Thymus (tissue), 11 donors: Measurements from ENCODE around the gene MMP10. TPM values are rescaled to one million over a fixed set of nuclear protein-coding genes. Genes with fewer than 3 reads are reported as not detected.

ENCODE experiments used
- DNase-seq, 9 donors: peaks; one replicate each; pipeline ENCODE4 v3.0.0-alpha.2; 2013; ENCODE audit warnings: low spot score in 9 of 9, low read depth in 6 of 9, missing footprints in 1 of 9
- H3K27ac ChIP-seq, 2 donors: one replicate each; pipeline ENCODE4 v1.5.1; 2013; ENCODE audit warnings: control low read depth in 1 of 2, low read depth in 1 of 2, low read length in 1 of 2, mild to moderate bottlenecking in 1 of 2, moderate library complexity in 1 of 2
- H3K27me3 ChIP-seq, 2 donors: one replicate each; pipeline ENCODE4 v1.5.1; 2013; ENCODE audit warnings: low read length in 1 of 2; ENCODE audit not compliant: control insufficient read depth in 2 of 2, insufficient read depth in 1 of 2
- H3K36me3 ChIP-seq, 2 donors: one replicate each; pipeline ENCODE4 v1.5.1; 2013; ENCODE audit warnings: low read length in 1 of 2, mild to moderate bottlenecking in 1 of 2, moderate library complexity in 1 of 2; ENCODE audit not compliant: control insufficient read depth in 2 of 2, insufficient read depth in 2 of 2
- H3K4me1 ChIP-seq, 2 donors: one replicate each; pipeline ENCODE4 v1.5.1; 2013; ENCODE audit warnings: low read length in 2 of 2; ENCODE audit not compliant: control insufficient read depth in 2 of 2, insufficient read depth in 2 of 2
- H3K4me3 ChIP-seq, 2 donors: one replicate each; pipeline ENCODE4 v1.5.1; 2013; ENCODE audit warnings: low read length in 2 of 2, control low read depth in 1 of 2, mild to moderate bottlenecking in 1 of 2
- H3K9me3 ChIP-seq, 2 donors: one replicate each; pipeline ENCODE4 v1.5.1; 2013; ENCODE audit warnings: low read length in 1 of 2, mild to moderate bottlenecking in 1 of 2; ENCODE audit not compliant: control insufficient read depth in 2 of 2, insufficient read depth in 1 of 2
- polyA plus RNA-seq: library from polyadenylated mRNA; stranded (reverse); fragments of 200-250 nt; gene quantifications from one replicate; pipeline ENCODE4 v1.2.3, GENCODE V29; 2013
- total RNA-seq: library from RNA; stranded (reverse); fragments of 120-200 nt; gene quantifications from one replicate; pipeline ENCODE4 v1.2.4, GENCODE V29; 2013
- donor health status: healthy.

Gene MMP10
- total and polyA plus RNA-seq, 2 donors: 0.52 to 23.8 TPM

DNA sequence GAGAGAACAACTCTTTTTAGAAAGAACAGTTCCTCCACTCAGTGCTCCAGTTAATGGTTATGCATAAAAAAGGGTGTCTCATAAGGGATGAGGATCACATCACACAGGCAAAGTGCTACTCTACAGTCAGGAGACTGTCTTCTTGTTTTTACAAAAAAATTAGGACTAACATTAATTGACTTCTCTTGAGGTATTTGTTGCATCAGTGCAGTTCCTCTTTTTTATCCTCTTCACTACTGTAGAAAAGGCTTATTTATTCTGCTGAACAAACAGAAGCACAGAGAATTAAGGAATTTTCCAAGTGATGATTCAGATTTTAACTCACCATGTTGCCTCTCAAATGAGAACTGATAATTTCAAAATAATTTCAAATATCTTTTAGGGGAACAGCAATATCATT lies 57.6 kb downstream of the MMP10 start:
- Histone ChIP-seq H3K4me3 (no peak overlapping the region), H3K9me3 (no peaks in the 10 kb centered on the region), H3K27me3 (no peaks in the 10 kb centered on the region), H3K36me3 (no peaks in the 10 kb centered on the region), H3K27ac (no peak overlapping the region), H3K4me1 (no peaks in the 10 kb centered on the region)
- DNase-seq: no peak

Other genes starting within 250 kb of the MMP10 start
- gene MMP7, start 249.9 kb downstream of the MMP10 start, total RNA-seq: 3.3 TPM
- 35.2 TPM for gene MMP7, start 249.9 kb downstream of the MMP10 start, polyA plus RNA-seq
- gene MMP20, start 155.3 kb downstream of the MMP10 start, total RNA-seq: 0.14 TPM
- 0.23 TPM for gene MMP20, start 155.3 kb downstream of the MMP10 start, polyA plus RNA-seq
- gene MMP27, start 74.9 kb downstream of the MMP10 start, total RNA-seq: not detected
- gene MMP27, start 74.9 kb downstream of the MMP10 start, polyA plus RNA-seq: 0.09 TPM
- 2.0 TPM for gene MMP8, start 55.7 kb downstream of the MMP10 start, total RNA-seq
- gene MMP8, start 55.7 kb downstream of the MMP10 start, polyA plus RNA-seq: 2.4 TPM
- gene MMP1, start 17.5 kb upstream of the MMP10 start, total RNA-seq: 1.8 TPM
- gene MMP1, start 17.5 kb upstream of the MMP10 start, polyA plus RNA-seq: 2.5 TPM
- 0.28 TPM for gene MMP3, start 63.0 kb upstream of the MMP10 start, total RNA-seq
- 0.48 TPM for gene MMP3, start 63.0 kb upstream of the MMP10 start, polyA plus RNA-seq
- gene MMP12, start 94.4 kb upstream of the MMP10 start, total RNA-seq: 10.8 TPM
- 12.5 TPM for gene MMP12, start 94.4 kb upstream of the MMP10 start, polyA plus RNA-seq
- gene MMP13, start 175.1 kb upstream of the MMP10 start, total RNA-seq: 0.42 TPM
- gene MMP13, start 175.1 kb upstream of the MMP10 start, polyA plus RNA-seq: 0.75 TPM